HEK293 (cell line): ENCODE measurements around the gene CCDC127.
A peak's percentile ranks its signal among the peaks of the same experiment; 100 is the strongest.

Experiments used
- GLIS2 ChIP-seq: fragments of 450-650 bp; formaldehyde crosslinking; IDR thresholded peaks from 2 replicates; pipeline ENCODE4 v1.5.1; 2016; ENCODE audit warnings: missing biosample characterization, missing genetic modification characterization
- HOXD13 ChIP-seq: sonication (generic); formaldehyde crosslinking; IDR thresholded peaks from 2 replicates; pipeline ENCODE4 v1.8.0; 2022; ENCODE audit warnings: missing genetic modification reagents, borderline replicate concordance
- TCF7L2 ChIP-seq: IDR thresholded peaks from 2 replicates; pipeline ENCODE4 v1.6.1; 2011; ENCODE audit warnings: low read depth, mild to moderate bottlenecking, inconsistent platforms, low read length, moderate library complexity, borderline replicate concordance
- ZBTB21 ChIP-seq: fragments of 450-650 bp; formaldehyde crosslinking; IDR thresholded peaks from 2 replicates; pipeline ENCODE4 v1.5.1; 2017; ENCODE audit warnings: missing biosample characterization, missing genetic modification characterization
- ZFP41 ChIP-seq: fragments of 450-650 bp; formaldehyde crosslinking; IDR thresholded peaks from 2 replicates; pipeline ENCODE4 v1.5.1; 2016; ENCODE audit warnings: missing biosample characterization, missing genetic modification characterization, borderline replicate concordance
- ZFP69B ChIP-seq: fragments of 450-650 bp; formaldehyde crosslinking; IDR thresholded peaks from 2 replicates; pipeline ENCODE4 v1.5.1; 2016; ENCODE audit warnings: missing biosample characterization, missing genetic modification characterization
- ZNF114 ChIP-seq: fragments of 450-650 bp; formaldehyde crosslinking; IDR thresholded peaks from 2 replicates; pipeline ENCODE4 v1.5.0; 2017; ENCODE audit warnings: missing biosample characterization, missing genetic modification characterization
- ZNF132 ChIP-seq: fragments of 450-650 bp; formaldehyde crosslinking; IDR thresholded peaks from 2 replicates; pipeline ENCODE4 v1.5.1; 2017; ENCODE audit warnings: missing biosample characterization, missing genetic modification characterization, borderline replicate concordance
- ZNF133 ChIP-seq: fragments of 450-650 bp; formaldehyde crosslinking; IDR thresholded peaks from 2 replicates; pipeline ENCODE4 v1.5.1; 2016; ENCODE audit warnings: missing biosample characterization, missing genetic modification characterization
- ZNF184 ChIP-seq: fragments of 450-650 bp; IDR thresholded peaks from 2 replicates; pipeline ENCODE4 v1.5.1; 2018; ENCODE audit warnings: missing biosample characterization, mild to moderate bottlenecking, missing genetic modification characterization
- ZNF2 ChIP-seq: fragments of 450-650 bp; formaldehyde crosslinking; IDR thresholded peaks from 2 replicates; pipeline ENCODE4 v1.5.1; 2016; ENCODE audit warnings: missing biosample characterization, missing genetic modification characterization
- ZNF248 ChIP-seq: fragments of 450-650 bp; formaldehyde crosslinking; IDR thresholded peaks from 2 replicates; pipeline ENCODE4 v1.5.1; 2017; ENCODE audit warnings: missing biosample characterization, missing genetic modification characterization
- ZNF324 ChIP-seq: fragments of 450-650 bp; formaldehyde crosslinking; IDR thresholded peaks from 2 replicates; pipeline ENCODE4 v1.5.1; 2016; ENCODE audit warnings: missing biosample characterization, missing genetic modification characterization
- ZNF341 ChIP-seq: fragments of 450-650 bp; formaldehyde crosslinking; IDR thresholded peaks from 2 replicates; pipeline ENCODE4; 2016; ENCODE audit warnings: low read depth, missing biosample characterization, missing genetic modification characterization
- ZNF404 ChIP-seq: fragments of 450-650 bp; formaldehyde crosslinking; IDR thresholded peaks from 2 replicates; pipeline ENCODE4 v1.5.1; 2017; ENCODE audit warnings: missing biosample characterization, missing genetic modification characterization
- ZNF621 ChIP-seq: fragments of 450-650 bp; formaldehyde crosslinking; IDR thresholded peaks from 2 replicates; pipeline ENCODE4 v1.5.1; 2017; ENCODE audit warnings: missing biosample characterization, missing genetic modification characterization
- ZNF624 ChIP-seq: fragments of 450-650 bp; formaldehyde crosslinking; IDR thresholded peaks from 2 replicates; pipeline ENCODE4 v1.5.1; 2017; ENCODE audit warnings: missing biosample characterization, missing genetic modification characterization
- ZNF626 ChIP-seq: fragments of 450-650 bp; sonication (Bioruptor Pico); formaldehyde crosslinking; IDR thresholded peaks from 2 replicates; pipeline ENCODE4 v1.5.1; 2018; ENCODE audit warnings: missing biosample characterization, missing genetic modification characterization, inconsistent platforms
- ZNF658 ChIP-seq: fragments of 450-650 bp; formaldehyde crosslinking; IDR thresholded peaks from 2 replicates; pipeline ENCODE4; 2016; ENCODE audit warnings: missing biosample characterization, missing genetic modification characterization
- ZNF670 ChIP-seq: fragments of 450-650 bp; formaldehyde crosslinking; IDR thresholded peaks from 2 replicates; pipeline ENCODE4 v1.5.1; 2016; ENCODE audit warnings: missing biosample characterization, missing genetic modification characterization, low read depth
- ZNF777 ChIP-seq: fragments of 450-650 bp; formaldehyde crosslinking; IDR thresholded peaks from 2 replicates; pipeline ENCODE4 v1.5.1; 2017; ENCODE audit warnings: missing biosample characterization, missing genetic modification characterization, borderline replicate concordance
- ZNF792 ChIP-seq: fragments of 450-650 bp; formaldehyde crosslinking; IDR thresholded peaks from 2 replicates; pipeline ENCODE4 v1.5.1; 2016; ENCODE audit warnings: missing biosample characterization, missing genetic modification characterization
- ZNF843 ChIP-seq: fragments of 450-650 bp; formaldehyde crosslinking; IDR thresholded peaks from 2 replicates; pipeline ENCODE4 v1.5.1; 2016; ENCODE audit warnings: missing biosample characterization, missing genetic modification characterization
- TF ChIP-seq, protein P1 (sequence below): fragments of 450-650 bp; formaldehyde crosslinking; IDR thresholded peaks from 2 replicates; pipeline ENCODE4 v1.5.1; 2016; ENCODE audit warnings: missing biosample characterization, missing genetic modification characterization
- TF ChIP-seq, protein P2 (sequence below): IDR thresholded peaks from 2 replicates; pipeline ENCODE4 v1.6.1; 2011; ENCODE audit warnings: mild to moderate bottlenecking, low read depth, low read length, borderline replicate concordance
- TF ChIP-seq, protein P3 (sequence below): fragments of 450-650 bp; formaldehyde crosslinking; IDR thresholded peaks from 2 replicates; pipeline ENCODE4 v1.5.1; 2017; ENCODE audit warnings: missing biosample characterization, missing genetic modification characterization
- TF ChIP-seq, protein P4 (sequence below): fragments of 450-650 bp; formaldehyde crosslinking; IDR thresholded peaks from 2 replicates; pipeline ENCODE4 v1.5.1; 2016; ENCODE audit warnings: missing biosample characterization, missing genetic modification characterization
- TF ChIP-seq, protein P5 (sequence below): fragments of 450-650 bp; formaldehyde crosslinking; IDR thresholded peaks from 2 replicates; pipeline ENCODE4 v1.5.1; 2016; ENCODE audit warnings: missing biosample characterization, missing genetic modification characterization, borderline replicate concordance
- TF ChIP-seq, protein P6 (sequence below): fragments of 450-650 bp; formaldehyde crosslinking; IDR thresholded peaks from 2 replicates; pipeline ENCODE4 v1.5.1; 2016; ENCODE audit warnings: missing biosample characterization, missing genetic modification characterization

CCDC127 gene

DNA sequence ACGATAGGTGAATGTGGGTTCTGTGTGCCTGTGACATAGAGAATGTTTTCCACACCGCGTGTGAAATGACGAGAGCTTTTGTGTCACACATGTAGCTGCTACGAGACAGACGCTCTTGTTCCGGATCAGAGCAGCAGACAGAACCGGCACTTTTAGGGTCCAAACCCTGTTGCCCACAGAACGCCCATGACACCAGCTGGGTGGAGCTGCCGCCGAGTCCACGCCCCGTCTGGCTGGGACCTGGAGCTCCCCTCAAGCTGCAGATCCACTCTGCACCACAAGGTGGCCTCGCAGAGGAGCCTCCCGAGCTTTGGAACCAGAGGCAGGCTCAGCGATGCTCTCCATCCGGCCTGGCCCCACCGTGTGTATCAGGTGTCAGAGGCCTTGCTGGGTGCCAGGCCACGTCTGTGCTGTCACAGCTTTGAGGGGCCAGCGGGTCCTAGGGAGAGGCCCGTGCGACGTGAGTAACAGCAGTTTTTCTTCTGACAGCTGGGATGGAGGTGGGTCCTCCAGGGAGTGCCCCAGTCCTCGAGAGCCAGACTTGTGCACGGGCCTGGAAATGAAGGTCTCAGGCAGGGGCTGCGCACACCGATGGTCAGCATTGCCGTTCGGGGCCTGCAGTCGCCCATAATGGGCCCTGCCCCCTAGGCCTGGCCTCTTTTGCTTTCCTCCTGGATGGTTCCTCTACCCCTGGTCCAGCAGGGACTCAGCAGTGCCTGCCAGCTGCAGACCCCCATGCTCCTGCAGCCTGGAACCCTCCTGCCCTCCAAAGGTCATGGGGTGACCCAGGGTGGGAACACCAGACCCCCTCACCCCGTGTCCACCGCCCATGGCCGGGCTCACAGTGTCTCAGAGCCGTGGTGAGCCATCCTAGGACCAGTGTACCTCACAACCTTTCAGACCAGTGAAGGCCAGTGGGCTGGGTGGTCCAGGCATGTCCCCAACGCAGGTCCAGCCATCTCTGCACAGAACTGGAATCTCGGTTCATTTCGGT is 29.2 kb downstream of the CCDC127 start (continued):
- no peak for TF ChIP-seq TCF7L2
- TF ChIP-seq, protein P1, sequence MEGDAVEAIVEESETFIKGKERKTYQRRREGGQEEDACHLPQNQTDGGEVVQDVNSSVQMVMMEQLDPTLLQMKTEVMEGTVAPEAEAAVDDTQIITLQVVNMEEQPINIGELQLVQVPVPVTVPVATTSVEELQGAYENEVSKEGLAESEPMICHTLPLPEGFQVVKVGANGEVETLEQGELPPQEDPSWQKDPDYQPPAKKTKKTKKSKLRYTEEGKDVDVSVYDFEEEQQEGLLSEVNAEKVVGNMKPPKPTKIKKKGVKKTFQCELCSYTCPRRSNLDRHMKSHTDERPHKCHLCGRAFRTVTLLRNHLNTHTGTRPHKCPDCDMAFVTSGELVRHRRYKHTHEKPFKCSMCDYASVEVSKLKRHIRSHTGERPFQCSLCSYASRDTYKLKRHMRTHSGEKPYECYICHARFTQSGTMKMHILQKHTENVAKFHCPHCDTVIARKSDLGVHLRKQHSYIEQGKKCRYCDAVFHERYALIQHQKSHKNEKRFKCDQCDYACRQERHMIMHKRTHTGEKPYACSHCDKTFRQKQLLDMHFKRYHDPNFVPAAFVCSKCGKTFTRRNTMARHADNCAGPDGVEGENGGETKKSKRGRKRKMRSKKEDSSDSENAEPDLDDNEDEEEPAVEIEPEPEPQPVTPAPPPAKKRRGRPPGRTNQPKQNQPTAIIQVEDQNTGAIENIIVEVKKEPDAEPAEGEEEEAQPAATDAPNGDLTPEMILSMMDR (tag by site-specific recombination), result peak; percentile 91
- no peak for TF ChIP-seq ZBTB21 (tag by site-specific recombination)
- no peak for TF ChIP-seq ZNF777 (tag by site-specific recombination)
- TF ChIP-seq ZNF114 (tag by site-specific recombination), result no peak
- no peak for TF ChIP-seq ZNF132 (tag by site-specific recombination)
- TF ChIP-seq ZFP69B (tag by site-specific recombination), result peak; percentile 98
- TF ChIP-seq, protein P2, sequence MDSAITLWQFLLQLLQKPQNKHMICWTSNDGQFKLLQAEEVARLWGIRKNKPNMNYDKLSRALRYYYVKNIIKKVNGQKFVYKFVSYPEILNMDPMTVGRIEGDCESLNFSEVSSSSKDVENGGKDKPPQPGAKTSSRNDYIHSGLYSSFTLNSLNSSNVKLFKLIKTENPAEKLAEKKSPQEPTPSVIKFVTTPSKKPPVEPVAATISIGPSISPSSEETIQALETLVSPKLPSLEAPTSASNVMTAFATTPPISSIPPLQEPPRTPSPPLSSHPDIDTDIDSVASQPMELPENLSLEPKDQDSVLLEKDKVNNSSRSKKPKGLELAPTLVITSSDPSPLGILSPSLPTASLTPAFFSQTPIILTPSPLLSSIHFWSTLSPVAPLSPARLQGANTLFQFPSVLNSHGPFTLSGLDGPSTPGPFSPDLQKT, result no peak
- TF ChIP-seq, protein P3, sequence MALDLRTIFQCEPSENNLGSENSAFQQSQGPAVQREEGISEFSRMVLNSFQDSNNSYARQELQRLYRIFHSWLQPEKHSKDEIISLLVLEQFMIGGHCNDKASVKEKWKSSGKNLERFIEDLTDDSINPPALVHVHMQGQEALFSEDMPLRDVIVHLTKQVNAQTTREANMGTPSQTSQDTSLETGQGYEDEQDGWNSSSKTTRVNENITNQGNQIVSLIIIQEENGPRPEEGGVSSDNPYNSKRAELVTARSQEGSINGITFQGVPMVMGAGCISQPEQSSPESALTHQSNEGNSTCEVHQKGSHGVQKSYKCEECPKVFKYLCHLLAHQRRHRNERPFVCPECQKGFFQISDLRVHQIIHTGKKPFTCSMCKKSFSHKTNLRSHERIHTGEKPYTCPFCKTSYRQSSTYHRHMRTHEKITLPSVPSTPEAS (tag by site-specific recombination), result no peak
- no peak for TF ChIP-seq ZNF341
- TF ChIP-seq, protein P4, sequence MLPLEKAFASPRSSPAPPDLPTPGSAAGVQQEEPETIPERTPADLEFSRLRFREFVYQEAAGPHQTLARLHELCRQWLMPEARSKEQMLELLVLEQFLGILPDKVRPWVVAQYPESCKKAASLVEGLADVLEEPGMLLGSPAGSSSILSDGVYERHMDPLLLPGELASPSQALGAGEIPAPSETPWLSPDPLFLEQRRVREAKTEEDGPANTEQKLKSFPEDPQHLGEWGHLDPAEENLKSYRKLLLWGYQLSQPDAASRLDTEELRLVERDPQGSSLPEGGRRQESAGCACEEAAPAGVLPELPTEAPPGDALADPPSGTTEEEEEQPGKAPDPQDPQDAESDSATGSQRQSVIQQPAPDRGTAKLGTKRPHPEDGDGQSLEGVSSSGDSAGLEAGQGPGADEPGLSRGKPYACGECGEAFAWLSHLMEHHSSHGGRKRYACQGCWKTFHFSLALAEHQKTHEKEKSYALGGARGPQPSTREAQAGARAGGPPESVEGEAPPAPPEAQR (tag by site-specific recombination), result no peak
- peak; percentile 98 for TF ChIP-seq ZNF2 (tag by site-specific recombination)
- TF ChIP-seq ZNF626 (tag by site-specific recombination), result no peak
- no peak for TF ChIP-seq ZNF621 (tag by site-specific recombination)
- TF ChIP-seq ZNF404 (tag by site-specific recombination), result no peak
- TF ChIP-seq ZNF843 (tag by site-specific recombination), result no peak
- no peak for TF ChIP-seq ZNF184
- no peak for TF ChIP-seq ZNF658 (tag by site-specific recombination)
- no peak for TF ChIP-seq ZNF670 (tag by site-specific recombination)
- peak; percentile 53 for TF ChIP-seq GLIS2 (tag by site-specific recombination)
- TF ChIP-seq, protein P5, sequence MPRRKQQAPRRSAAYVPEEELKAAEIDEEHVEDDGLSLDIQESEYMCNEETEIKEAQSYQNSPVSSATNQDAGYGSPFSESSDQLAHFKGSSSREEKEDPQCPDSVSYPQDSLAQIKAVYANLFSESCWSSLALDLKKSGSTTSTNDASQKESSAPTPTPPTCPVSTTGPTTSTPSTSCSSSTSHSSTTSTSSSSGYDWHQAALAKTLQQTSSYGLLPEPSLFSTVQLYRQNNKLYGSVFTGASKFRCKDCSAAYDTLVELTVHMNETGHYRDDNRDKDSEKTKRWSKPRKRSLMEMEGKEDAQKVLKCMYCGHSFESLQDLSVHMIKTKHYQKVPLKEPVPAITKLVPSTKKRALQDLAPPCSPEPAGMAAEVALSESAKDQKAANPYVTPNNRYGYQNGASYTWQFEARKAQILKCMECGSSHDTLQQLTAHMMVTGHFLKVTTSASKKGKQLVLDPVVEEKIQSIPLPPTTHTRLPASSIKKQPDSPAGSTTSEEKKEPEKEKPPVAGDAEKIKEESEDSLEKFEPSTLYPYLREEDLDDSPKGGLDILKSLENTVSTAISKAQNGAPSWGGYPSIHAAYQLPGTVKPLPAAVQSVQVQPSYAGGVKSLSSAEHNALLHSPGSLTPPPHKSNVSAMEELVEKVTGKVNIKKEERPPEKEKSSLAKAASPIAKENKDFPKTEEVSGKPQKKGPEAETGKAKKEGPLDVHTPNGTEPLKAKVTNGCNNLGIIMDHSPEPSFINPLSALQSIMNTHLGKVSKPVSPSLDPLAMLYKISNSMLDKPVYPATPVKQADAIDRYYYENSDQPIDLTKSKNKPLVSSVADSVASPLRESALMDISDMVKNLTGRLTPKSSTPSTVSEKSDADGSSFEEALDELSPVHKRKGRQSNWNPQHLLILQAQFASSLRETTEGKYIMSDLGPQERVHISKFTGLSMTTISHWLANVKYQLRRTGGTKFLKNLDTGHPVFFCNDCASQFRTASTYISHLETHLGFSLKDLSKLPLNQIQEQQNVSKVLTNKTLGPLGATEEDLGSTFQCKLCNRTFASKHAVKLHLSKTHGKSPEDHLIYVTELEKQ, result no peak
- no peak for TF ChIP-seq ZNF624 (tag by site-specific recombination)
- no peak for TF ChIP-seq ZNF133 (tag by site-specific recombination)
- TF ChIP-seq ZNF248, result no peak
- TF ChIP-seq ZNF792, result no peak
- TF ChIP-seq HOXD13 (CRISPR knock-in tag), result no peak
- TF ChIP-seq, protein P6, sequence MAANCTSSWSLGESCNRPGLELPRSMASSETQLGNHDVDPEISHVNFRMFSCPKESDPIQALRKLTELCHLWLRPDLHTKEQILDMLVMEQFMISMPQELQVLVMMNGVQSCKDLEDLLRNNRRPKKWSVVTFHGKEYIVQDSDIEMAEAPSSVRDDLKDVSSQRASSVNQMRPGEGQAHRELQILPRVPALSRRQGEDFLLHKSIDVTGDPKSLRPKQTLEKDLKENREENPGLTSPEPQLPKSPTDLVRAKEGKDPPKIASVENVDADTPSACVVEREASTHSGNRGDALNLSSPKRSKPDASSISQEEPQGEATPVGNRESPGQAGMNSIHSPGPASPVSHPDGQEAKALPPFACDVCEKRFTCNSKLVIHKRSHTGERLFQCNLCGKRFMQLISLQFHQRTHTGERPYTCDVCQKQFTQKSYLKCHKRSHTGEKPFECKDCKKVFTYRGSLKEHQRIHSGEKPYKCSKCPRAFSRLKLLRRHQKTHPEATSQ (tag by site-specific recombination), result no peak
- no peak for TF ChIP-seq ZFP41 (tag by site-specific recombination)
- TF ChIP-seq ZNF324 (tag by site-specific recombination), result no peak
